Tongue (tissue), 2 donors: ENCODE results near the gene TMEM72. TPM values are rescaled to one million over a fixed set of nuclear protein-coding genes. Genes with fewer than 3 reads are reported as not detected.
"Not testable (repeated sequence)": the region's sequence is repeated elsewhere in the genome, so short reads cannot be mapped to it uniquely, and the experiment has no call there.

Experiments
- DNase-seq: peaks from one replicate; pipeline ENCODE4 v3.0.0-alpha.2; 2015
- total RNA-seq: library from RNA; depleted of rRNA; stranded (reverse); fragments of >200 nt; gene quantifications from one replicate; pipeline ENCODE4 v1.2.3, GENCODE V29; 2014

TMEM72 gene
- total RNA-seq, result 0.41 TPM

DNA sequence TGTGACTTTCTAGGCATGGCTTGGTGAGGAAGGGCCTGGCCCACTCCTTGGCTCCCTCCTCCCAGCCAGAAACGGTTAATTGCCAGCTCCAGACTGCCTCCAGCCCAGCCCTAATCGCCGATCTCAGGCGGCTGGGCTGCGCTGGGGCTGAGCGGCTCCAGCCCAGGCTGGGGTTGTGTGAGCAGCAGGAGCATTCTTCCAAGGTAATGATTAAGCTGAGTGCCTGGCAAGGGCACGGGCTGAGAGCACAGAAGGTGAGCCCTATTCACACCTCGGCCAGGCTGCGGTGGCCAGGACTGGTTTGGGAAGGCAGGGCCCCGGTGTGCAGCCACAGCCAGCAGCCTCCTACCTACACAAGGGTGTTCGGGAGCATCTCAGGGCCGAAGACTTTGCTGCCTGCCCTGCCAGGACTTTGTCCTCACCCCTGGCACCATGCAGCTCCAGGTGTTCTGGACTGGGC, at the start of gene TMEM72:
TSS of gene TMEM72 (plus strand) at position 257 of the 460 bp plus-strand sequence. CDS start at position 433, 176 bp downstream.
- peak; percentile 66 for DNase-seq

DNA sequence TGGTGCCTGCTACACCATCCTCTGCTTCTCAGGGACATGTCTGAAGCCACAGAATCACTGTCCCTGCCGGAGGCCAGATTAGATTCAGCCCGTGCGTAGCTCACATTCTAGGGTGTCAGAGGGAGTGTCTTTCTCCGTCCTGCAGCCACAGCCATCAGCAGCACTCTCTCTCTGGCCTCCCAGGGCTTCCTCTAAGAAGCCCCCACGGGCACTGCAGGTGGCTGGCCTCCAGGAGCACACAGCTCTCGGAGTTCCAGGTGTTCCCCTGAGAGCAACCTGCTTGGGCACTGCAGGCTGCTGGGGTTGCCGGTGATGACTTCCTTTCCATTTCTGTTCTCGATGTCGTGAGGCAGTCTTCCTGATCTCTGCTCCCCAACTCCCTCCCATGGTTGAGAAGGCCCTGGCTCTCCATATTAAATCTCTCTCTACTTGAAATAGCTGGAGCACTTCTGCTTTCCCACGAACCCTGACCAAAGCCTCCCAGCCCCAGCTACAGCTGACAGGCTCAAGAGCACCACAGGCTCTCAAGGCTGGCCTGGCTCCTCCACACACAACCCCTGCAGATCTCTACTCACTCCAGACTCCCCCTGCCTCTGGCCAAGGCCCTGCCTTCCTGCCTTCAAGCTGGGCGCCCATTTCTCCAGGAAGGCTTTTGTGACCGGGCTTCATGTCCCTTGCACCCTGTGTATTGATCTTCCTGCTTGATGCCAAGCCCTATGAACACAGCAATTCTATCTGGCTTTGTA, 49.0 kb upstream of the TMEM72 start:
- DNase-seq, result no peak

DNA sequence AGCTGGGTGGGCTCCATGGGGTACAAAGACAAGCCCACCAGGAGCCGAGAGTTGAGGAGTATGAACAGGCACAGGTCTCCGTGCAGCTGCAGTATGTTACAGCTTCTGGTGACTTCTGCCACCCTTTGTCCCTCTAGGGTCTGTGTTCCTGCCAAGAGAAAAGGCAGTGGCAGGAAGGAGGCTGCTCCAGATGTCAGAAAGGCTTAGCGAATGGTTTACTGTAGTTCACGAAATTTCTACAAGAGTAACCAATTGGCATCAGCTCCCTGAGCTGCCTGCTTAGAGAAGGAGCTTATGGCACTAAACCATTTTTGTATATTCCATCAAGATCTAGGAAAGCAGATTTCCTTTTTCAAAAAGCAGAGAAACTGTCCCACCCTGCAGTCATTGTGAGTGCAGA, 48.2 kb upstream of the TMEM72 start:
- DNase-seq, result peak; percentile 77

DNA sequence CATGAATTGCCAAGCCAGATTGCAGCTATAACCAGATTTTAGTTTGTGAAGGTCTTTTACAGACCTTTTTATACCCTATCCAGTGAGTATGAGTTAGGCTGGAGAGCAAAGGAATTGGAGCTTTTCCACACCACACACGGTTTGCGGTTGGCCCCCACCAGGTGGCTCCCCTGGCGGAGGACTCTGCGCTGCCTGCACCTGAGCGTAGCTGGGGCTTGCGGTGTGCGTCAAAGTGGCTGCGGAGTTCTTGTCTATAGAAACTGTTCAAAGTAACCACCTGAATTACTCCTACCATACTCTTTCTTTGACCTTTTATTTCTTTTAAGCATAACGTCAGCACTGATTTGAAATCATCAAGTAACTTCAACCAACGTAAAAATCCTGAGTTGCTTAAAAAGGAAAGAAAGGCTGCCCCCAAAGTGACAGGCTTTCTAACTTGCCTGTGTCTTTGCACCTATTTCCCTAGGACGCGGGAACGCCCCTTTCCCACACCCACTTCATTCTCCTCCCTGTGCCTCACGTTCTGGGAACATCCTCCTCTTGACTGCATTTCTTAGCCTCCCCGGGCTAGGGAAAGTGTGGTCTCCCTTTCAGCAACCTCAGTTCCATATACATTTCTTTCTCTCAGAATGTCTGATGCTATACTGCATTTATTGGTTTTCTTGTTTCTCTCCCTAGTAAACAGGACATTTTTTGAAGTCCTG, 47.6 kb upstream of the TMEM72 start:
- DNase-seq, result no peak

DNA sequence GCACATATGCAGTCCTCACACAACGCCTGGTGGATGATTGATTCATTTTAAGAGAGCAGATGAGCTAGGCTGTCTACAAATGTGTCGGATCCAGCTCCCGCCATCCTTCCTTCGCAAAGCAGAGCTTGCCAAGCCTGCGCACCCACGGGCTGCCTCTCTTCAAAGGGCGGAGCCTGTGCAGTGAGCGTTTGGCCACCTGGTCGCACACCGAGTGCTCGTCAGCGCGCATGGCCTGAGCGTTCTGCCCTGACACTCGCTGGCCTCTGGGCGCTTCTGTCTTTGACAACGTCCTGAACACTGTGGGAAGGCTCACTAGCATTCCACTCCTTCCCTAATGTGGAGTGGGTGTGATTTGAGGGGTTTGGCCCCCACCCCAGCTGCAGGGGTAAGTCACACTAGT, 47.1 kb upstream of the TMEM72 start:
- DNase-seq, result no peak

DNA sequence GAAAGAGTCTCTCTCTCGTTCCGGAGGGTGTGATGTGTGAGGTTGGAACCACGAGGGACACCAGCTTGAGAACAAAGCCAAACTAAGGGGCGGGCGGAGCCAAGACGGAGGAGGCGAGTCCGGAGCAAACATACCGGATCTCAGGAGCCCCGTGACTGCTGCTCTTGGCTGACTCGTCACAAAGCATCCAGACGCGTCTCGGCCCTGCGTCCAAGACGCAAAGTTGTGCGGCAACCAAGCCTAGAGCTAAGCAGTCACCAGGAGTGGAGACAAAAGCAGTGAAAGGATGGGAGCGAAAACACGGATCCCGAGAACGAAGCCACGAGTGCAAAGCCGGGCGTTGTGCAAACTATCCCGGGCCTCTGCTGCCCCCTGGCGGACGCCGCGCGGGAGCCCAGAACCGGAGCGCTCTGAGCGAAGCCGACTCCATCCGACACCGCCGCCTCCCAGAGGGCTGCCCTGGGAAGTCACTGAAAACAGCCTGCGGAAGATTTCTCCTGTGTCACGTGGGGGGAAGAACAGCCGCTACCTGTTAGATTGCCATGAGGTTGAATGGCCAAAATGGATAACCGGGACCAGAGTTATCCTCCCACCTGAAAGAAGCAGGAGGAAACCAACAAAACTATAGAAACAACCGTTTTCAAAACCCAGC, 46.4 kb upstream of the TMEM72 start:
- DNase-seq, result peak; percentile 94

DNA sequence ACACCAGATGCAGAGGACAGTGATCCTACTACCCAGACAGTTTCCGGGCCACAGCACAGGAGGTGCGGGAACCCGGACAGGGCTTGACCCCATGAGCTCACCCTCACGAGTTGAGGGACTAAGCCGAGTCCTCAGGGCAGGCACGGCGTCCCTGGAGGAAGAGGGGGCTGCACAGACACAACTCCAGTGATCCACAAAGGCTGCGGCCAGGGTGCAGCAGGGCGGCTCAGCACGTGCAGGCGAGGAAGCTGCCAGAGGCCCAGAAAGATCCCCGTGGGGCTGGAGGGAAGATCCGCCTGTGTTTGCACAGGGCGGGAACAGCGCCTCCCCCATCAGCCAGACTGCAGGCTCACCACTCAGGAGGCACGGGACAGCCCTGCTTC, 45.9 kb upstream of the TMEM72 start:
- no peak for DNase-seq

DNA sequence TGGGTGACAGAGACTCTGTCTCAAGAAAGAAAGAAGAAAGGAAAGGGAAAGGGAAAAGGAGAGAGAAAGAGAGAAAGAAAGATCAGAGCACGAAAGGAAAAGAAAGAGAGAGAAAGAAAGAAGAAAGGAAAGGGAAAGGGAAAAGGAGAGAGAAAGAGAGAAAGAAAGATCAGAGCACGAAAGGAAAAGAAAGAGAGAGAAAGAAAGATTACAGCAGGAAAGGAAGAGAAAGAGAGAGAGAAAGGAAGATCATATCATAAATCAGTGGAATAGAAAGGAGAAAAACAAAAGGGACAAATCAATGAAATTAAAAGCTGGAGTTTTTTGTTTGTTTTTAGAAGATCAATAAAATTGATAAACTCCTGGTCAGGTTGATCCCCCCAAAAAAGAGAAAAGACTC, 44.8 kb upstream of the TMEM72 start:
- DNase-seq, result not testable (repeated sequence)

DNA sequence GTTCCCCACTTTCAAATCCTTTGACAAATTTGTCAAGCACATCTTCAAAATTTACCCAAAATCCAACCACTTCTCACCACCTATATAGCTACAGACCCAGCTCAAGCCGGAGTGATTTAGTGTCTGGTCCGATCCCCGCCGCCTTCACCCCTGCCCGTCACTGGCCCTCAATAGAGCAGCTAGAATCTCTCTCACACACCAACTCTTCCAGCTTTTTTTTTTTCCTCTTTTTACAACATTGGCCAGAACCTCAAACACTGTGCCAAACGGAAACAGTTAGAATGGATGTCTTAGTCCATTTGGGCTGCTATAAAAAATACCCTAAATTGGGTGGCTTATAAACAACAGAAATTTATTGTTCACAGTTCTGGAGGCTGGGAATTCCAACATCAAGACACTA, 41.1 kb upstream of the TMEM72 start:
- DNase-seq, result no peak

DNA sequence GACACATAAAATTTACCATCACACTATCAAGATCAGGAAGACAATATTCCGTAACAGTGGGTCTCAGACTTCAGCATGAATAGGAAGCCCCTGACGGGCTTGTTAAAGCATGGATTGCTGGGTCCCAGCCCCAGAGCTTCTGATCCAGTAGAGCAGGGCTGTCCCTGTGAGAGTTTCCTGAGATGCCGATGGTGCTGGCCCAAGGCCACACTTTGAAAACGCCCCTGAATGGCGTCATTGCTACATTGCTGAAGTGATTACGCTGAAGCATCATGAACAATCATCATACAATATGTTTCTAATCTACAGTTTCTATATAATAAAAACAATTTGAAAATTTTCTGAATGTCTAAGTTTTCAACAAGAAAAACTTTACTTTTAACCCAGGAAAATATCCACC, 38.0 kb upstream of the TMEM72 start:
- no peak for DNase-seq

DNA sequence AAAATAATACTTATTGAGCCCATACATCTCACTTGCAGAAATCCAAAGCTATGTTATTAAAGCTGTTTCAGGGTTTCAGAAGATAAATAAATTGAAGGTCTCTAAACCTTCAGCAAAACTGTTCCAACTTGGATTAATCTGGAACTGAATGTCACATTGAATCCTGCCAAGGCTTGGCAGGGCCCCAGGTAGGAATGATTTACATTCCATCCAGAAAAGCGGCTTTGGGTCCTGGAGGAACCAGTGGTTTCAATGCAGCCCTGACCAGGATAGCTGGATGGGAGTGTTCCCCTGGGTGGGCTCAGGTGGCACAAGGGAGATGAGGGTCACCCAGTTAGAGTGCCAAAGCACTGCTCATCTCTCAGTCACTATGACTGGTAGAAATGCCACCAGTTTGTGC, 37.0 kb upstream of the TMEM72 start:
- DNase-seq, result no peak

DNA sequence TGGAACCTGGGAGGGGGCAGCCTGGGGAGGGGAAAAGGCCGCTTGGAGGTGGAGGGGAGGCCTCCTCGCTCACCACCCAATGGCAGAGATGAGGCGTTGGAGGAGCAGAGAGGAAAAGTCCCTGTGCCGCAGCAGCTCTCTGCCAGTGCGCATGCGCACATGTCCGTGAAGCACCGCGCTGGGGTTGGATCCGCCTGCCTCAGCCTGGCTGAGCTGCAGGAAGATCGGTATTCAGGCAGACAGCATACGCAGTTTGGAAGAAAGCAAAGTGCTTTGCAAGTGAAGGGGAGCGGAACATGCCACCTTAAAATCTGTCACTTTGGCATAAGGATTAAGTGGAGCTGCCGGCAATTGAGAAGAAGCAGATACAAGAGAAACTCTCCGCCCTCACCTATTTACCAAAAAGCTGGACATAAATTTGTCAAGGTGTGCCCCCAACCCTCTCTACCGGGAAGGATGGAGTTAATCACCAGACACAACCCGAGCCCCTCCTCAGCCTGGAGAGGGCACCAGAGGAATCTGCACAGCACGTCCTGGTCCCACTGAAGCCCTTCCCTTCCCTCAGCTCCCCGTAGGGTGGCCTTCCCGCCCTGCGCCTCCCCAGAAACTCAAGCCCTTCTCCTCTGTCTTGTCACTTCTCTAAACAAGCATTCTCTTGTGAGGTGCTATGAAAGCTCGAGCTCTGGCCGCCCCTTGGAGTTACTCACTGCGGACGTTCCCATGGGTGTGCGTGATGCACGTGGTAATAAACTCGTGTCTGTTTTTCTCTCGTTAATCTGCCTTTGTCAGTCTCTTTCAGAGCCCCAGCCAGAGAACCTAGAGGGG, 32.2 kb upstream of the TMEM72 start:
- DNase-seq, result peak; percentile 97

DNA sequence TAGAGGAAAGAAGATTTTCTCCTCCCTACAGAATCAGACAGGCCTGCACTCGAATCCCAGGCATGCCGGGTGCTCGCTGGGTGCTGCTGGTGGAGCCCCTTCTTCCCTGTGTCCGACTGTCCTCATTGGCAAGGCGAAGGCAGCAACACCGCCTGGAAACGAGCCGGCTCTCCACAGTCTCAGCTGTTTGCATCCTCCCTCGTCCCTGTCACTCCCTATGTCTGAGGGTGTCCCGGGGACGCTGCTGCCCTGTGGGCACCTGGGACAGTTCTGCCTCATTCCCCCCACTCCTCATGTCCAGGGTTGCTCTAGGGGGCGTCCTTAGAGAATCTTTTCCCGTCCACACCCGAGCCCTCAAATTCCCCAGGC, 31.6 kb upstream of the TMEM72 start:
- no peak for DNase-seq

DNA sequence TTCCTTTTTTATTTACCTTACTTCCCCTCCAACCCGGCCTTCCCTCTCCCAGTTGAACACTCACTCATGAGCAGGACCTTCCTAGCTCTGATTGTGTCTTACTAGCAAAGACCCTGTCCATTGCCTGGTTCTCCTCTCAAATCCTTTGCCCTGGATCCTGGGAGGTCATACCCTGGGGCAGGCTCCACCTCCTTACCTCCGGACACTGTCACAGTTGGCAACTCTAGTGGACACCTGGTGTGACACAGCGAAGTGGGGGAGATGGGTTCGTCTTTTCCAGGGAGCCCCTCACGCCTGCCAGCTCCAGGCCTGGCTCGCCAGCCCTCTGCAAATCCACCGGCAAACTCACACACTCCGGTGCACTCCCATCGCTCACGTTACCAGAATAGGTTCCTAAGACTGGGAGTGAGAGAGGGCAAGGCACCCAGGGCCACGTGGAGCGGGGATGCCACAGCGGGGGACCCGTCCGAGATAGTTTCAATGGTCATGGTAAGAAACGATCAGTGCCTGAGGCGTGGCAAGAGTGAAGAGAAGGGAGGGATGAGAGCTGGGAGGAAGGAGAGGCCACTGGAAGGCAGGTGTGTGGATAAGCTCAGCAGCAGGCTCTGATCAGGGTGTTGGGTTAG, 30.9 kb upstream of the TMEM72 start:
- DNase-seq, result no peak

DNA sequence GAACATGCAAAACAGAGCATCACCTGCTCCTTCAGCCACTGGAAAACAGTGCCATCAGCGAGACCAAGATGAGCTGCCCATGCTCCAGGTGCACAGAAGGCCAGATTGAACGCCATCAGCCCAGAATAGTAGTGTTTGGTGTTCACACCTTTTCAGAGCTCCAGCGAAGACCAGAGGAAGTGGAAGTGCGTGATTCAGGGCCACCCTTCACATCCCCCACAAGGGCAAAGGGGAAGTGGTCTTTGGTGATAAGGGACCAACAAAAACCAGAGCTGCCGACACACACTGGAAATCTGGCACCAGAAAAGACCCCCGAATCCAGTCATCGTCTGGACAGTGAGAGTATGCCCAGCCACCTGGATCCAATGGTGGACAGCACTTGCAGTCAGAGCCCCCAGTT, 29.5 kb upstream of the TMEM72 start:
- no peak for DNase-seq

DNA sequence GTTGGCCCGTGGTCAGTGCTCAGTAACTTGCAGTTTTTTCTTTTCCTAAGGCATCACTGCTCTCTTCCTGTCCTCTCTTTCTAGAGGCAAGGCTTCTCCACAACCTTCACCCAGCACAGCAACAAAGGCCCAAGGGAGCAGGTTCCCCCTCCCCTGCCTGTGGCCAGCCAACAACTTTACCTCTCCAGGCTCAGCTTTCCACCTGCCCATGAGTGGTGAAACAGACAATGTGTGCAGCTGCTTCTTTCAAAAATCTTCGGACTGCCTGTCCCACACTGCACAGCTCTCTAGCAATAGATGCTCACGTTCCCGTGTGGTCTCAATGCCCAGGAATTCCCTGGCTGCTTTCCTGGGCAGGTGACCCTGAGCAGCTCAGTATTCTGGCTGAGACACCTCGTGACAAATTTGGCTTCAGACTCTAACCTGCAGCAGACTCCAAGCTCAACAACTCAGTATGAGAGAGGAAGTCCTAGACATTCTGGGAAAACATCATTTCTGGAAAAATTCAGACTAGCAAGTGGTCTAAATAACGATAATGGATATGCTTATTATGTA, 28.9 kb upstream of the TMEM72 start:
- no peak for DNase-seq

DNA sequence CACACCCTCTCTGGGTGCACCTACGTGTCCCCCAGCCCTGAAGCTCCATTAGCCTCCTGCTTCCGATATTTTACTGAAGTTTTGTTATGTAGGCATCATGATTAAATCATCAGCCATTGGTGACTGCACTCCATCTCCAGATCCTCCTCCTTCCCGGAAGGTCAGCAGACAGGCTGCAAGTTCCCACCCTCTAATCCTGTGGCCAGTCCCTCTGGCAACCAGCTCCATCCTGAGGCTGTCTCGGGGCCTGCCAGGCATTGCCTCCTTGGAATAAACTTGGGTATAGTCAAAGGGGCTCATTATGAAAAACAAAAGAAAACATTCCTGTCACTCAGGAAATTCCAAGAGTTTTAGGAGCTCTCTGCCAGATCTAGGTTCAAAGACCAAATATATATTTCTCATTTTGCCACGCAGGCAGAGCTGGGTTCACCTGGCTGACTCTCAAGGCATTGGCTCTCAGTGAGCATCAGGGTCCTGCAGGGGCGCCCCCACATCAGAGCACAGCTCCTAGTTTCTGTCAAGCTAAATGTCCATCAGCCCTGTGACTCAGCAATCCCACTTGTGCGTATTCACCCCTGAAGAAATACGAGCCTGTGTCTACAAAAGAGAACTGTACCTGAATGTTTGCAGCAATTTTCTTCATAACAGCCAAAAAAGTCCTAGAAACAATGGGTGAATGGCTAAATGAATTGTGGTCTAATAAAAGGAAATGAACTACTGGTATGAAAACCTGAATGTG, 27.4 kb upstream of the TMEM72 start:
- no peak for DNase-seq

DNA sequence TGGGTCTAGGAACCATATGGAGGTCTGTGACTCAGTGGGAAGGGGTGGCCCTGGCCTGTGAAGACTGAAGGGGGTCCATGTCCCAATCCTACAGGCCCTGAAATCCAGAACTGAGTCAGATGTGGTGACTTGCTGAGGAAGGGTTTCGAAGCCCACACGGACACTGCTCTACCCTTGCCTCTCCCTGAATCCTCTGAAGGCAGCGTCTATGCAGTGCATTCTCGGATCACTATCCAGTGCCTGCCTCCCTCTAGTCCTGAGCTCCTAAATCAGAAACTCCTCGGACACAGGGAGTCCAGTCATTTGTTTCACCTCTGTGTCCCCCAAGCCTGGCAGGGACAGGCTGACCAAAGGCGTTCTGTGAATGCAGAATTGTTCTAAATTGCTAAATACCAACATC, 25.4 kb upstream of the TMEM72 start:
- no peak for DNase-seq

DNA sequence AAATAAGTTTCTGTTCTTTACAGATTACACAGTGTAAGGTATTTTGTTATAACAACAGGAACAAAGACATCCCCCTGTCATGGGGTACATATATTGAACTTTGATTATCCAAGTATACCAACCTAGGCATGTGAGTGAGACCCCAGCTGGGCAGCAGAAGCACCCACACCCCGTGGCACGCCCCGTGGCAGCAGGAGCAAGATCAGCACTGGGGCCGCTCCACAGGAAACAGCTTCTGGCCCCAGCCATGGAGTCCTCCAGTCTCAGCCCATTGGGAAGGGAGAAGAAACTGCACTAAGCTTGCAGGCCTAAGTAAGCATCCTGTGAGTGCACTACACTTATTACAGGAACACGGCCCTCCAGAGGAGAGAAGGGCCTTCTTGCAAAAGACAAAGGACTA, 24.2 kb upstream of the TMEM72 start:
- DNase-seq, result no peak

DNA sequence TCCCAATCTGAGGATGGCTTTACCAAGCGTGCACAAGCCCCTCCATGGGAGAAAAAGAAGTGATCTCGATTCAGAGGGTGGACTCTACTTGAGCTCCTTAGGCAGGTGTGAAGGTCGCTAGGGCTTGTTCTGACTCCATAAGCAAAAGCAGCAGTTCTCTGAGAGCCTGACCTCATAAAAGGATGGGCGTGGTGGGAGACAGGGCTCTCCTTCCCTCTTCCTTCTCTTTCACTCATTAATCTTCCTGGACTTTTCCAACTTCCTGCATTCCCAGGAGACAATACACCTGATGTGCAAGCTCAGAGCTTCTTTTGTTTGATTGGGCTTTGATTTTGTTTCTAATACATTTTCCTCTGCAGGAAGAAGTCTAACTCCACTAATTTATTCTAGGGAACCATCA, 22.3 kb upstream of the TMEM72 start:
- no peak for DNase-seq

DNA sequence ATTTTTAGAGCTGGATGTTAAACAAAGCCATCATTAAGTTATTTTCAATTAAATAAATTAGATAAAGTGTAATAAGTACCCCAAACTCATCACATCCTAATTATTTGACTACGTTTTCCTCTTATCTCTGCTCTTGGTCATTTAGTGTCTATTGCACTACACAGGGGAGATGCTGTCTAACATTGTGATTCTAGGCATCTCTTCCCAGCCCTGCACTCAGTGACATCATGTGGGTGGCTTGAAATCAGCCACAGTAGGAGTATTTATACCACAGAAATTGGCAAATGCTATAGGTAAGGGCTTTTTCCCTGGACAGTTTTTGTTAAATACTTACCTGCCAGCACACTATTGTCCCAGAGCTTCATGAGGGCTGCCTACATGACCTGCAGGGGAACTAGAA, 21.3 kb upstream of the TMEM72 start:
- DNase-seq, result no peak
